Skin epidermis (tissue), 12 donors: Measurements from ENCODE around the gene ROPN1B.

Experiments
- H3K27ac ChIP-seq, 21 experiments: fragments of 200-600 bp; sonication (generic) in 11 of 21; one replicate each; pipeline ENCODE4 v1.5.0; 2020; ENCODE audit warnings: mild to moderate bottlenecking in 3 of 21, inconsistent platforms in 2 of 21, moderate library complexity in 2 of 21
- H3K4me3 ChIP-seq, 7 experiments: fragments of 200-600 bp; sonication (generic) in 2 of 7; one replicate each; pipeline ENCODE4 v1.5.0; 2020; ENCODE audit warnings: inconsistent platforms in 2 of 7, mild to moderate bottlenecking in 2 of 7, moderate library complexity in 1 of 7

ROPN1B gene

DNA sequence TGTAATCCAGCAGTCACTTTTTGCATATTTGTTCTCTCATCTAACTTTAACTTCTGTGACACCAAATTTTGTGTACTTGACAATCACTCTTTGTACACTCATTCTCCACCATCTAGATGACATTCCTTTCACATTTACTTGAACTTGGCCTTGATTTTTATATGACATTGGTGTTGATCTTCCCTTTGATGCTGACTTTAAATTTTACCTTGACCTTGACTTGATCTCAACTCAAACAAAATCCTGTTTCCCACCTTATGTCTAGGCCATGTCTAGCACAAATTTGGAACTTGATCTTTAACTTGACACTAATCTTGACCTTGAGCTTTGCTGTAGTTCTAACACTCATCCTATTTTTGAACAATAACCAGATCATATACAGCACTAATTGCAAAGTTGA lies 33.2 kb downstream of the ROPN1B start:
- H3K4me3 ChIP-seq: no peak overlapping the region
- H3K27ac ChIP-seq: no peak overlapping the region

DNA sequence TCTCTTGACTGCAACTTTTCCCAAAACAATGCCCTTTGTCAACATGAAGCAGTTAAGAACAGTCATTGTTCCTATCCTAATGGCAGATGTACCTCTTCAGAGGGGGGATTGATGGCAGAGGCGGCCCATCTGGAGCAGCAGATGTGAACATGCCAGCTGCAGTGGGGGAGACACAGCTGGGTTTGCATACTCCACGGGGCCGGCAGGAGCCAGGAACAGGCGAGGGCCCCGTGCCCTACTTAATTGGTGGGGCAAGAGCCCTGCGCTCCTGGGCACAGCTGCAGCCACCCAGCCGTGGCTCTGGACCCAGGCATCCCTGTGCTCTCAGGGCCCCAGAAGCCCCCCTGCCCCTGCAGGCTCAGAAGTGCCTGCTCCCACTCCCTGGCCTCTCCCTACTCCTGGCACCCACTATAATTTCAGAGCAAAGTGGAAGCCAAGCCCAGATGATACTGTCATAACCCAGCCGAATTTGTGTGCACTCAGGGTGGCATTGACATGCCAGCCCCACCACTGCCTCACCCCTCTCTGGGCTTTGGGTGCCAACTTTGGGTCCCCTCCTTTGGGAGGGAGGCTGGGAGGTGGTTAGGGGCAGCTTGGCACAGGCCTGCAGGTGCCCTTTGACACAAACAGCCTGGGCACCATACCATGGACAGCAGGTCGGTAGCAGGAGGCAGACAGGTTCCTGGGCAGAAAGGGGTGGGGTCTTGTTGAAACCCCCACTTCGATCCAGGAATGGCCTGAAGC lies 34.6 kb downstream of the ROPN1B start:
- Histone ChIP-seq H3K4me3 (no peak overlapping the region), H3K27ac (no peak overlapping the region)

DNA sequence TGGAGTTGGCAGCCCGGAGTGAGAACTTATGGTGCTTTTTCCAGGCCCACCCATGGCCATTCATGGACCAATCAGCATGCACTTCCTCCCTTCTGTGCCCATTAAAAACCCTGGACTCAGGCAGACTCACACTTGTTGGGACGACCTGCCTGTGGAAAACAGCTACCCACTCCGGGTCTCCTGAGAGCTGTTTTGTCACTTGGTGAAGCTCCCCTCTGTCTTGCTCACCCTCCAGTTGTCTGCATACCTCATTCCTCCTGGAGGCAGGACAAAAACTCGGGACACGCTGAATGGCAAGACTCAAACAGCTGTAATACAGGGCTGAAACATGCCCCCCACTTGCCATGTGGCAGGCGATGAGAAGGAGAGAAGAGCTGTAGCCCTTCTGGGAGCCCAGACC lies 35.2 kb downstream of the ROPN1B start:
- no peak overlapping the region for H3K27ac ChIP-seq
- no peak overlapping the region for H3K4me3 ChIP-seq

DNA sequence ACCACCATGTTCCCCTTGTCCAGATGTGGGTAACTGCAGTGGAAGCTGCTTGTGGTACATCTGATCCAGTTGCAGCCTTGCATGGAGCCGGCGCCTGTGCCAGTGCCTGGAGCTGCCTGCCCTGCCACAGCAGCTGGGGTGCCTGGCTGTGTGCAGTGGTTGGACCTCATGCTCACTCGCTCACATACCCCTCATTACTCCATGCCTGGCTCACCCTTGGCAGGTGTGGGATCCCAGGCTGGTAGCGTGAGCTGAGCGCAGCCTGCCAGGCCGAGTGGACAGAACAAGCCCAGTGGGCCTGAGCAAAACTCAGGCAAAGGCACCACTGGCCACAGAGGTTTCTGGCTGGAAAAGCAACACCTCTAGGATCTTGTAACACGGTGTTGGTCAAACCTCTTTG lies 35.7 kb downstream of the ROPN1B start:
- no peak overlapping the region for H3K4me3 ChIP-seq
- H3K27ac ChIP-seq: no peak overlapping the region

DNA sequence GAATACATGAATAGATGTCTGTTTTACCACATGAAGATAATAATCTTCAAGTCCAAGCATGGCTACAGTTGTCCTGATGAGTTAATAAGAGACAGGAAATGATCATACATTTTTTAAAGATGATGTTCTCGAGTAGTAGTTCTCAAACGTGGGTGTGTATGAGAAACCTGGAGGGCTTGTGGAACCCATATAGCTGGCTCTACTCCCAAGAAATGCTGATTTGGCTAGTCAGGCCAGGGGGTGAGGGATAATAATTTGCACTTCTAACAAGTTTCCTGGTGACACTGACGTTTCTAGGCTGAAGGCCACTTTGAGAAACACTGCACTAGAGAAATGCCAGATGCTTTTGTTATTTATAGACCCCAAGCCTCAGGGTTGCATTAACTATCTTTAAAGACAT lies 37.0 kb downstream of the ROPN1B start:
- no peak overlapping the region for H3K27ac ChIP-seq
- no peak overlapping the region for H3K4me3 ChIP-seq

DNA sequence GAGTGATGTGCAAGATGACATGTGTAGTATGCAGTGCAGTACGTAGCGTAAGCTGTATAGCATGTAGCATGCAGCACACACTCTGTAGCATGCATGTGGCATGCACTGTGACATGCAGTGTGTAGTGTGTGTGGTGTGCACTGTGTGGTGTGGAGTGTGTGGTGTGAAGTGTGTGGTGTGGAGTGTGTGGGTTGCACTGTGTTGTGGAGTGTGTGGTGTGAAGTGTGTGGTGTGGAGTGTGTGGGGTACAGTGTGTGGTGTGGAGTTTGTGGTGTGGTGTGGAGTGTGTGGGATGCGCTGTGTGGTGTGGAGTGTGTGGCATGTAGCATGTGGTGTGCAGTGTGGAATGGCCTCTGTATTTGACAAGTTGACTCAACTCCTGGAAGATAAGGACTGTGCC lies 39.2 kb downstream of the ROPN1B start:
- no peak overlapping the region for H3K27ac ChIP-seq
- no peak overlapping the region for H3K4me3 ChIP-seq

DNA sequence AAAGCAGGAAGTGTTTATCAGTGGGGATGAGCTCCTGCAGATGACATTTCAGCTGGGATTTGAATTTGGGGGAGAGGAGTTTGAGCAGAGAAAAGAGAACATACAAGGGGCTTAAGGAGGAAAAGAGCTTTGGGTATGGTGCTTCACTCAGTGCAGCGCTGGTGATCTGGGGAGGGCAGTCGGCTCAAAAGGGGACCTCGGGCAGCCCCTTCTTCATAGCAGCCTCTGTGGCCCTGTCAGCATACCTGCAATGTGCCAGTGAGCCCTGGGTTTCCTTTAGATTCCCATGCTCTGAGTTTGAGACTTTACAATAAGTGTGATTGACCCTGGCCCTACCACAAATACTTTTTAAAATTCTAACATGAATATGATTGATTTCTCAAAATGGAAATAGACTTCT lies 40.2 kb downstream of the ROPN1B start:
- H3K27ac ChIP-seq: no peak overlapping the region
- H3K4me3 ChIP-seq: no peak overlapping the region

DNA sequence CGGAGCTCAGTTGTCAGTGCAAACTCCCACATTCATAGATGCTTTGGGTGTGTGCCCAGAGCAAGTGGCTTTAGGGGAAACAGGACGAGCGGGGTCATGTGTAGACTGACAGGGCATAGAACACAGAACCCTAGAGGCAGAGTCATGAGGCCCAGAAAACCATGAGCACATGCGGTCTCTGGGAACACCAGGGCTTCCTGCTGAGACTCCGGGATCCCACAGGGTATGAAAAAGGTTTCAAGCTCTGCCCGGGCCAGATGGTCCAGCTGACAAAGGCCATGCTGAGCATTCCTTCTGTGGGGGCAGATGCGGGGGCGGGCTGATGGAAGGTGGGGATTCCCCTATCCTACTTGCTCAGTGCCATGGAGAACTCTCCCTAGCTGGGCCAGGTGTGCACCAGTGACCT lies 44.8 kb downstream of the ROPN1B start:
- H3K27ac ChIP-seq: no peak overlapping the region
- no peak overlapping the region for H3K4me3 ChIP-seq

DNA sequence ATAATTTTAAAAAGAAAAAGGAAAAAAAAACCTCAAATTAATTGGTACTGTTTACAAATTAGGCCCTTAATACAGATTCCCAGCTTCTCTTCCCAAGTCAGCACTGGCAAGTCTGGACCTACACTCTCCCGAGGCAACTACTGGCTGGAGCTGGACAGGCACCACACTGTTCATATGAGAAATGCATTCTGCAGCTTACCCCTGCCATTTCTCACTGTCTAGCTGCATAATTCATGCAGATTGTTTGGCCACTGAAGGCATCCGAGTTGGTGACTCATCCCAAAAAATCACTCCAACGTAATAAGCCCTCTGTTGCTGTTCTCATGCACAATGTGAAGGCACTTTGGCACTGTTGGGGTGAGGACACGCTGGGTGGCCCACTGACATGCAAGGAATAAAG lies 45.3 kb downstream of the ROPN1B start:
- no peak overlapping the region for H3K27ac ChIP-seq
- no peak overlapping the region for H3K4me3 ChIP-seq

DNA sequence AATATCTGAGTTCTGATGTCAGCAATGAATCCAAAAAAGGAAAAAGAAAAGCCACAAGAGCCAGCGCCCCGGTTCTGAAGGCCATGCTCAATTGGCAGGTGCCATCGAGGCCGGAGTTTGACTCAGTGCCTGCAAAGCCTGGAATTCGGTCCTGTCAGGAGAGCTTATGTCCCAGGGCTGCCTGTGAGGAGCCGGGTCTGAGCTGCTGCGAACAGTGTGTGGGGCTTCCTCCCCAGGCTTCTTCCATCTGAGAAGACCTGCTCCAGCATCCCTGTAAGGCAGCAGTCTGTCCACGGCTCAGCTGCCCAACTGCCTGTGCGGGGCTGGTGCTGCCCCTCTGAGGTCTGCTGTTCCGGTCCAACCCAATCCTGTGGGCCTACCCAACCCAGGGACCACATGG lies 46.1 kb downstream of the ROPN1B start:
- Histone ChIP-seq H3K4me3 (no peak overlapping the region), H3K27ac (no peak overlapping the region)

DNA sequence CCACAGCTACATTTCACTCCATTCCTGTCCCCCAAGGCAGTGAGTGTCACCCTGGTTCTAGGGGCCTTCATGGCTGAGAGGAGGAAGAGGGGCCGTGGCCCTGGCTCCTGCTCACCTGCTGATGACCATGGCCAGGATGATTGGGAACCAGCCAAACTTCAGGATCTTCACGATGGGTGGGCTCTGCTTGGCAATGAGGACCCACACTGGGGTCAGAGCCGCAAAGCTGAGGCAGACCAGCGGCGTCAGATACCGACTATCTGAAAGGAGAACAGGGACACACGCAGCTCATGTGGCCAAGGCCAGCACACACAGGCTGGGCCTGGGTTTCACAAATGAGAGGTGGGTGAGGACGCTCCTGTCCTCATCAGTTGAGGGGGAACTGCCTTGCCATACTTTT lies 47.6 kb downstream of the ROPN1B start:
- no peak overlapping the region for H3K27ac ChIP-seq
- H3K4me3 ChIP-seq: no peak overlapping the region

DNA sequence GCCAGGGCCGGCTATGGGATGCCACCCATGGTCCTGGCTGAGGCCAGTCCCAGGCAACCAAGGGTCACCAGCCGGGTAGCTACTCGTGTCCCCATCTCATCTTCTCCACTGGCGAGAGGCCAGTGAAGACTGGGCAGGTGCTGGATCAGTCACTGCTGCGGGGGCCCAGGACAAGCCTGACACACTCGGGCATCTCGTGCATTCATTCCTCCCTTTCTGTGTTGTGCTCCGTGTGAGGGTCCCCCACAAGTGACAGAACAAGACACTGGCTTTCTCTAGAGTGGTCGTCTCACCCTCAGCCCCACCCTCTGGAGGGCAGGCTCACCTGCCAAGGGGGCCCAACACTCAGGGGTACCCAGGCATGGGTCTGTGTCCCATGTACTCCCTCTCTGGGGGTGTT lies 48.4 kb downstream of the ROPN1B start:
- Histone ChIP-seq H3K4me3 (no peak overlapping the region), H3K27ac (no peak overlapping the region)

DNA sequence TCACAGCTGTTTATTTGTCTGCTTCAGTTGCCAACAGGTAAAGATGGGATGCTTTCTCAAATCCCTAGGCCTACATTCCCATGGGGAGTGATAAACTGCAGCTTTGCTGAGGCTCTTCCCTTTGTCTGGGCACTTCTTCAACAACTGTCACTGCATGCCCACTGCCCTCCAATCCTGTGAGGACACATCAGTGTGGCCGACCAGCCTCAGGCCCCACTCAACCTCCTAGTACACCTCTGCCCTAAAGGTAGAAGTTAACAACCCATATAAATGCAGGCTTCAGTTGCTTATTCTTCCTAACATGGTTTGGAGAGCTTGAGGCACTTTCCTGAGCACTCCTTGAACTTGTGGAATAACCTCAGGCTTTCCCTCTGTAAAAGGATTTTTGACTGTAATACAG lies 49.6 kb downstream of the ROPN1B start:
- no peak overlapping the region for H3K4me3 ChIP-seq
- no peak overlapping the region for H3K27ac ChIP-seq

DNA sequence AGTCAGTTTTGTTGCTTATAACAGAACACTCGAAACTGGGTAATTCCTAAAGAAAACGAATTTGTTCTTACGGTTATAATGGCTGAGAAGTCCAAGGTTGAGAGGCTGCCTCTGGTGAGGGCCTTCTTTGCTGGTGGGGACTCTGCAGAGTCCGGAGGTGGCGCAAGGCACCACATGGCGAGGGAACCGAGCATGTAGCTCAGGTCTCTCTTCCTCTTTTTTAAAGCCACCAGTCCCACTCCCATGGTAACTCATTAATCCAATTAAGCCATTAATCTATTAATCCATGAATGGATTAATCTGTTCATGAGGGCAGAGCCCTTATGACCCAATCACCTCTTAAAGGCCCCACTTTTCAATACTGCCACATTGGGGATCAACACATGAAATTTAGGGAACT lies 50.0 kb downstream of the ROPN1B start:
- H3K27ac ChIP-seq: no peak overlapping the region
- H3K4me3 ChIP-seq: no peak overlapping the region

DNA sequence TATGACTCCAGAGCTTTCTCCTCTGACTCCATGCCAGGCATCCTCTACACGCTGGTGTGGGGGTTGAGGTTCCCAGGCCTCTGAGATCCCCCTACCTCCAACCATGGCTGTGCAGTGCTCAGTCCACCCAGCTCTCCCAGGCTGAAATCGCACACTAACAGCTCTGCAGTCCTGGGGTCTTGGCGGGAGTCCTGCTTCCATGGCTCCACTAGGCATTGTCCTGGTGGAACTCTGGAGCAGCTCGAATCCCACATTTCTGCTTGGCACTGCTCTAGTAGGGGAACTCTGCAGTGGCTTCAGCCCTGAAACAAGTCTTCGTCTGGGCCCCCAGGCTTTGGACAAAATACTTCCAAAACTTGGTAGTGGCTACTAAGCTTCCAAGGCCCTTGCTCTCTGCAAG lies 50.7 kb downstream of the ROPN1B start:
- H3K27ac ChIP-seq: no peak overlapping the region
- H3K4me3 ChIP-seq: no peak overlapping the region

DNA sequence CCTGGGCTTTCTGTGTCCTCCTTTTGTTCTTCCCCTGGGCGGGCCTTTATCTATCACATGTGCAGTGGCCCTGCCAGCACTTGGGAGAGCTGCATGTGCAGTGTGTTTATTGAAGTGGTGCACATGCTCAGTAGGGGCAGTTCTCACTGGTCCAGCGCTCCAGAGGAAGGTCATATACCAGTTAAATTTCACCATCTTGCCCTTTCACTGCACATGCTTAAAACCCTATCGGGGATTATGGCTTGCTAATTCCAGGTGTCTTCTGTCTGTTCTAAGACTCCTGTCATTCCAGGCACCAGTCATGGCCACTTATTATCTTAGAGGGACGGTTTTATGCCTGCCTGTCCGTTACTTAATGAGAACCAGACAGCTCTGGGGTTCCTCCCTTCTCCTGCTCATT lies 52.2 kb downstream of the ROPN1B start:
- H3K27ac ChIP-seq: no peak overlapping the region
- no peak overlapping the region for H3K4me3 ChIP-seq

DNA sequence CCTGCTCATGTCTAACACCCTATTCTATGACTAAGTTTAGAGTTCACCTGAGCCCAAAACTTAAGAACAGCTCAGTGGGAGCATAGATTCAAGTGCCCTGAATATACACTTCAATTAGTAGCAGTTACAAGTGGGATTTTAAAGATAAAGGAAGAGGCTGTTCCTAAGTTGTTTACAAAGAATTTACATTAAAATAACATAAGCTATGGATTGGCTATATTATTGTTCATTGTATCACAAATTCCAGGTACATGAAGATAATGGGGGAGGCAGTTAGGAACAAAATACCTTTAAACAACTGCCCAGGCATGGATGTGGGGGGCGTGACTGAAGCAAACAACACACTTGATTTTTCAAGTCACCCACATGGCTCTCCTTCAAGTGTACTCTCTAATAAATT lies 52.7 kb downstream of the ROPN1B start:
- H3K27ac ChIP-seq: no peak overlapping the region

DNA sequence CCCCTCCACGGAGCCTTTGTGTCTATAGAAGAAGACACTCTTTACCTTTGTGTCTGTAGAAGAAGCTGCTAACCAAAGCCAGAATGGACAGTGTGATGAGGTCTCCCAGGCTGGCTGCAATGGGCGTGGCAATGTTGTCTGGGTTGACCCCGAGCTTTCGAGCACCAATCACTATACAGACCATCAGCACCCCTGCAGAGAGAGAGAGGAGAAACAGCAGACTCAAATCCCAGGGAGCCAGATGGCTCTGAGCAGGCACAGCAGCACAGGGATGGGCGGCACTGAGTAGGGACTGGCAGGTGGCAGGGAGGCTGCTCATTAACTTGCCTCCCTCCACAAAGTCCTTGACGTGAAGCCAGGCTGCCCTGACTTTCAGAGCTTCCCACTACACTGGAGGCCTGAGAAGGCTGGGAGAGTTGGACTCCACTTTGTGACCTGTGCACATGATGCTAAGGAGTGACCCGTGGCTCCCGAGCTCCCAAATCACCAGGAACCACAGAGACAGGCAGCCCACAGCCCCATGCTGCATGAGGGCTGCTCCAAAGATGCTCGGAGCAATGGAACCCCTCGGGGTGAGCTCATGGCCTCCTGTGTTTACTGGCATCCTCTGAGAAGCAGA lies 53.9 kb downstream of the ROPN1B start:
- no peak overlapping the region for H3K27ac ChIP-seq
- H3K4me3 ChIP-seq: no peak overlapping the region

More for the DNA sequence above, 52.7 kb downstream of the ROPN1B start:
- H3K4me3 ChIP-seq: no peak overlapping the region

DNA sequence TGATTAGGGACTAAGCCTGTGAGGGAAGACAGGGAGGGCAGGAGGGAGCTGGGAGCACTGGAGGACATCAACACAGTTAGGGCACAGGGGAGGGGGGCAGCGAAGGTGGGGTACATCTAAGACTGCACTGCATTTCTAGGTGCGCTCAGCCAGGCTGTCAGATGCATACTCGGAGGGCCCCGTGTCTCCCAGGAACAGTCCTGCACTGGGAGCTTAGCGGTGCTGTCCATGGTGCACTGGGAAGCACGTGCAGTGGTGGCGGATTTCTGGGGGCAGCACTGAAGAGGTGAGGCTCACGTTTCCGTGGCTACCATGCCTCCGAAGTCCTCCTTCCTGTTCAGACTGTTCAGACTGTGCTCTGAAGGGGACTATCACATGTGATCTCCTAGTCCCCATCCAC lies 54.4 kb downstream of the ROPN1B start:
- H3K27ac ChIP-seq: no peak overlapping the region
- H3K4me3 ChIP-seq: no peak overlapping the region

DNA sequence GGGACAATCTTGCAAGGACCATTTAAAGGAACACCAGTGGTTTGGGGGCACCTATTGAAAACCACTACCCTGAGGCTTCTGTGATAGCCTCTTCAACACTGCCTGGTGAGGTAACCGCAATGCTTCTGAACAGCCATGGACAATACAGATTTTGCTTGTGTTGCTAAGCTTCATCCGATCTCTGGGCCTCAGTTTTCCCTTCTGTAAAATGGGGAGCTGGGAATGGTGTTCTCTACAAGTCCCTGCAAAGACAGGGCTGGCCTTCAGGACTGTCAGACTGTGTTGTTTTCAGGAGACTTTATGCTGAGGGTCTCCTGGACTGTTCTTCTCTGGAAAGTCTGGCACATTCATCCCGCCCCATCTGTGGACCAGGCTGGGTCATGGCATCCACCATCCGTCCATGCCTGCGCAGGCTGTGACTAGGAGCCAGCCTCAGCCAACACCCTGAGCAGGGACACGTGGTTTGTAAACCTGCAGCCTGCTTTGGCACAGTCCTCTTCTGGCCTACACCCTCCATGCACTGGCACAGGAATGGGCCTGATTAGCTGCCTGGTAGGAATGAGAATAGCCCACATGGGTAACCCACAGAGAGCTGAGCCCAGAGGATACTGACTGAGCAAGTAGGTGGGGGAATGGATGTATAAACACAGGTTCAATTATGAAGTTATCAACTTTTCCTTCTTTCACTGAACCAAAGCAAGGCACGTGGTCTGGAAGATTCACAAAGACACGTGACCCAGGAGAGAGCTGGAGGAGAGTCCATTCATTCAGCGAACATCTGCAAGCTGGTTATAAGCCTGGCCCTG lies 55.3 kb downstream of the ROPN1B start:
- no peak overlapping the region for H3K4me3 ChIP-seq
- H3K27ac ChIP-seq: no peak overlapping the region

DNA sequence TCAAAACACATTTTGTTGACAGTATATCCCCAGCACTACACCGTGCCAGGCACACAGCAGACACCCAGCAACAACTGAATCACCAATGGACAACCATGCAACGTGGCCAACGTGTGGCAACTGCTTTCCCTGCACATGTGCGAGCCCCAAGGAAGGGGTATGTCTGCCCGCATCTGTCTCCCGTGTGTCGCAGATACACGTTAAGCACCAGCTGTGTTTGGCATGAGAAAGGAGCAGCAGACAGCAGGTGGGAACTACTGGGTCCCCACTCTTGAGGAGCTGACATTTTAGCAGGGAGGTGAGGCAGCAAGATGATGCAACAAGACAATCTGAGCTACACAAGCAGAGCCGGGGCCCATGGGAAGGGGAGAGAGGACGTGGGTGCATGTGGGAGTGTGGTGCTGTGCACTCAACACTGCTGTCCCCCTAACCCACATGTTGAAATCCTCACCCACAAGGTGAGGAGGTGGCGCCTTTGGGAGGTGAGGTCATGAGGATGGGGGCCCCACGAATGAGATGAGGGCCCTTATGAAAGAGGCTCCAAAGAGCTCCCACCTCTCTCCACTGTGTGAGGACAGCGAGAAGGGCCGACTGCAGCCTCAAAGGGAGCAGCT lies 56.2 kb downstream of the ROPN1B start:
- H3K27ac ChIP-seq: no peak overlapping the region
- no peak overlapping the region for H3K4me3 ChIP-seq
